HEK293 (cell line): Measurements from ENCODE around the gene ZNF396.

Source experiments
- CTCF ChIA-PET: fragments of 350-600 bp; formaldehyde crosslinking; extraction: SDS; loops from one replicate; lab custom pipeline; 2021; ENCODE audit warnings: antibody characterized with exemption; lab: Yijun Ruan, JAX
- POLR2A ChIA-PET: fragments of 300-600 bp; formaldehyde crosslinking; extraction: SDS; loops from one replicate; lab custom pipeline; 2020; ENCODE audit warnings: antibody characterized with exemption, inconsistent platforms; lab: Yijun Ruan, JAX
- H3K27ac ChIP-seq: fragments of 200-500 bp; sonication (Bioruptor generic); 2 replicates; pipeline ENCODE4 v1.5.1; 2014; ENCODE audit warnings: low read depth, low read length, control low read depth, inconsistent platforms; ENCODE audit errors: extremely low read depth
- H3K36me3 ChIP-seq, 2 experiments: fragments of 200-500 bp in 1 of 2; sonication (Bioruptor generic) in 1 of 2; 1 replicate in 1 of 2; 2 replicates in 1 of 2; pipeline ENCODE4 v1.5.1; 2014 to 2017; ENCODE audit warnings: inconsistent platforms in 2 of 2, low read length in 2 of 2; ENCODE audit not compliant: control insufficient read depth in 2 of 2, insufficient read depth in 1 of 2
- H3K4me1 ChIP-seq: fragments of 200-500 bp; sonication (Bioruptor generic); 2 replicates; pipeline ENCODE4 v1.5.1; 2014; ENCODE audit warnings: mild to moderate bottlenecking, low read length, inconsistent platforms; ENCODE audit not compliant: control insufficient read depth, insufficient read depth
- H3K4me3 ChIP-seq: 2 replicates; pipeline ENCODE4 v1.5.1; 2011; ENCODE audit warnings: low read depth, mild to moderate bottlenecking, control low read depth, low read length, moderate library complexity
- H3K9me3 ChIP-seq: fragments of 200-500 bp; sonication (Bioruptor generic); 2 replicates; pipeline ENCODE4 v1.5.1; 2014; ENCODE audit warnings: low read depth, low read length, inconsistent platforms; ENCODE audit not compliant: control insufficient read depth, insufficient read depth
- BCL6B ChIP-seq: fragments of 450-650 bp; formaldehyde crosslinking; IDR thresholded peaks from 2 replicates; pipeline ENCODE4 v1.5.1; 2017; ENCODE audit warnings: missing biosample characterization, missing genetic modification characterization
- GLI4 ChIP-seq: fragments of 450-650 bp; formaldehyde crosslinking; IDR thresholded peaks from 2 replicates; pipeline ENCODE4 v1.5.1; 2016; ENCODE audit warnings: missing biosample characterization, missing genetic modification characterization
- INSM2 ChIP-seq: fragments of 450-650 bp; formaldehyde crosslinking; IDR thresholded peaks from 2 replicates; pipeline ENCODE4 v1.5.1; 2016; ENCODE audit warnings: missing biosample characterization, missing genetic modification characterization
- KLF9 ChIP-seq: fragments of 450-650 bp; formaldehyde crosslinking; IDR thresholded peaks from 2 replicates; pipeline ENCODE4 v1.5.1; 2016; ENCODE audit warnings: missing biosample characterization, missing genetic modification characterization, low read depth
- OSR2 ChIP-seq: fragments of 450-650 bp; formaldehyde crosslinking; IDR thresholded peaks from 2 replicates; pipeline ENCODE4 v1.5.1; 2016; ENCODE audit warnings: missing biosample characterization, missing genetic modification characterization
- PRDM1 ChIP-seq: fragments of 450-650 bp; formaldehyde crosslinking; IDR thresholded peaks from 2 replicates; pipeline ENCODE4; 2016; ENCODE audit warnings: missing biosample characterization, missing genetic modification characterization
- SETDB1 ChIP-seq: IDR thresholded peaks from one replicate; pipeline ENCODE4 v1.6.1; 2017; ENCODE audit warnings: mild to moderate bottlenecking, low read length, moderate library complexity, mixed read lengths; ENCODE audit not compliant: insufficient read length
- ZBTB7A ChIP-seq: fragments of 450-650 bp; formaldehyde crosslinking; IDR thresholded peaks from 2 replicates; pipeline ENCODE4 v1.5.1; 2016; ENCODE audit warnings: low read depth, missing biosample characterization, missing genetic modification characterization
- ZFP37 ChIP-seq: fragments of 450-650 bp; formaldehyde crosslinking; IDR thresholded peaks from 2 replicates; pipeline ENCODE4 v1.5.1; 2016; ENCODE audit warnings: missing biosample characterization, missing genetic modification characterization
- ZNF121 ChIP-seq: fragments of 450-650 bp; formaldehyde crosslinking; IDR thresholded peaks from 2 replicates; pipeline ENCODE4 v1.5.1; 2016; ENCODE audit warnings: missing biosample characterization, missing genetic modification characterization
- ZNF138 ChIP-seq: fragments of 450-650 bp; formaldehyde crosslinking; IDR thresholded peaks from 2 replicates; pipeline ENCODE4 v1.5.1; 2016; ENCODE audit warnings: missing biosample characterization, missing genetic modification characterization, borderline replicate concordance
- ZNF146 ChIP-seq: fragments of 450-650 bp; formaldehyde crosslinking; IDR thresholded peaks from 2 replicates; pipeline ENCODE4 v1.5.1; 2016; ENCODE audit warnings: missing biosample characterization, missing genetic modification characterization
- ZNF148 ChIP-seq: fragments of 450-650 bp; formaldehyde crosslinking; IDR thresholded peaks from 2 replicates; pipeline ENCODE4 v1.5.0; 2017; ENCODE audit warnings: missing biosample characterization, missing genetic modification characterization, borderline replicate concordance
- ZNF16 ChIP-seq: fragments of 450-650 bp; formaldehyde crosslinking; IDR thresholded peaks from 2 replicates; pipeline ENCODE4 v1.5.1; 2016; ENCODE audit warnings: low read depth, missing biosample characterization, missing genetic modification characterization
- ZNF18 ChIP-seq: fragments of 450-650 bp; formaldehyde crosslinking; IDR thresholded peaks from 2 replicates; pipeline ENCODE4 v1.5.1; 2016; ENCODE audit warnings: missing biosample characterization, missing genetic modification characterization
- ZNF423 ChIP-seq: fragments of 450-650 bp; formaldehyde crosslinking; IDR thresholded peaks from 2 replicates; pipeline ENCODE4 v1.5.1; 2016; ENCODE audit warnings: missing biosample characterization, missing genetic modification characterization
- ZNF530 ChIP-seq: fragments of 450-650 bp; formaldehyde crosslinking; IDR thresholded peaks from 2 replicates; pipeline ENCODE4 v1.5.1; 2016; ENCODE audit warnings: low read depth, missing biosample characterization, missing genetic modification characterization
- ZNF555 ChIP-seq: fragments of 450-650 bp; formaldehyde crosslinking; conservative IDR thresholded peaks from 2 replicates; pipeline ENCODE4 v1.5.1; 2017; ENCODE audit warnings: missing biosample characterization, mild to moderate bottlenecking, missing genetic modification characterization, inconsistent platforms
- ZNF558 ChIP-seq: fragments of 450-650 bp; formaldehyde crosslinking; IDR thresholded peaks from 2 replicates; pipeline ENCODE4 v1.5.1; 2016; ENCODE audit warnings: missing biosample characterization, missing genetic modification characterization
- ZNF654 ChIP-seq: fragments of 450-650 bp; formaldehyde crosslinking; IDR thresholded peaks from 2 replicates; pipeline ENCODE4 v1.5.1; 2016; ENCODE audit warnings: low read depth, missing biosample characterization, missing genetic modification characterization
- ZNF707 ChIP-seq: fragments of 450-650 bp; formaldehyde crosslinking; IDR thresholded peaks from 2 replicates; pipeline ENCODE4 v1.5.1; 2016; ENCODE audit warnings: missing biosample characterization, missing genetic modification characterization
- ZNF785 ChIP-seq: fragments of 450-650 bp; formaldehyde crosslinking; IDR thresholded peaks from 2 replicates; pipeline ENCODE4 v1.5.1; 2016; ENCODE audit warnings: missing biosample characterization, missing genetic modification characterization

The ZNF396 gene

GRCh38 chr18:35418610-35419009 lies 41.5 kb upstream of the ZNF396 start:
- Histone ChIP-seq H3K4me3 (no peak overlapping the region), H3K36me3 (no peaks in the 10 kb centered on the region), H3K9me3 (no peaks in the 10 kb centered on the region), H3K4me1 (no peaks in the 10 kb centered on the region), H3K27ac (no peak overlapping the region)
- CTCF ChIA-PET, result no interaction called here
- POLR2A ChIA-PET, result no interaction called here
- TF ChIP-seq BCL6B (tag by site-specific recombination), result no peak
- no peak for TF ChIP-seq INSM2 (tag by site-specific recombination)
- no peak for TF ChIP-seq ZNF423 (tag by site-specific recombination)
- no peak for TF ChIP-seq ZNF558
- no peak for TF ChIP-seq ZNF707 (tag by site-specific recombination)
- TF ChIP-seq ZNF138 (tag by site-specific recombination), result no peak
- no peak for TF ChIP-seq GLI4
- TF ChIP-seq ZNF654, result no peak
- TF ChIP-seq ZNF148 (tag by site-specific recombination), result no peak

- no peak overlapping the region for H3K4me3 ChIP-seq
- POLR2A ChIA-PET, result no interaction called here
- CTCF ChIA-PET, result interaction anchor here (0.7 kb wide), 1 partner anchor 842 kb away, joined by 4 read pairs; no protein-coding TSS in a partner anchor
- no peak for TF ChIP-seq ZNF121 (tag by site-specific recombination)
- peak; percentile 60 for TF ChIP-seq SETDB1
- no peak for TF ChIP-seq KLF9 (tag by site-specific recombination)
- no peak for TF ChIP-seq ZNF530 (tag by site-specific recombination)
- no peak for TF ChIP-seq OSR2 (tag by site-specific recombination)
- TF ChIP-seq ZNF16 (tag by site-specific recombination), result no peak
- TF ChIP-seq ZFP37 (tag by site-specific recombination), result no peak
- no peak for TF ChIP-seq ZNF785 (tag by site-specific recombination)
- peak; percentile 45; the same call in 1 of the 2 replicates for TF ChIP-seq ZNF146
- no peak overlapping the region for H3K27ac ChIP-seq
- no peaks in the 10 kb centered on the region for H3K4me1 ChIP-seq
- no peaks in the 10 kb centered on the region for H3K9me3 ChIP-seq
- no peaks in the 10 kb centered on the region for H3K36me3 ChIP-seq
Measured at GRCh38 chr18:35417223-35417622, 40.1 kb upstream of the ZNF396 start.

GRCh38 chr18:35415511-35416073 lies 38.5 kb upstream of the ZNF396 start:
- POLR2A ChIA-PET, result no interaction called here
- CTCF ChIA-PET, result interaction anchor here (0.5 to 0.6 kb wide), 2 partner anchors 410 to 508 kb away, joined by 3 to 4 read pairs; no protein-coding TSS in a partner anchor
- no peak overlapping the region for H3K4me3 ChIP-seq

More at GRCh38 chr18:35415511-35416073, 38.5 kb upstream of the ZNF396 start:
- Histone ChIP-seq H3K9me3 (no peaks in the 10 kb centered on the region), H3K36me3 (no peaks in the 10 kb centered on the region), H3K4me1 (no peaks in the 10 kb centered on the region), H3K27ac (no peak overlapping the region)
- TF ChIP-seq ZBTB7A (no peak), PRDM1 (tag by site-specific recombination) (peak; percentile 28; the same call in 1 of the 2 replicates), GLI4 (no peak), ZNF555 (tag by site-specific recombination) (no peak), ZNF18 (tag by site-specific recombination) (no peak)
